Measurements from ENCODE around the gene MPDU1. TPM values are rescaled to one million over a fixed set of nuclear protein-coding genes. Genes with fewer than 3 reads are reported as not detected.

Gene MPDU1
- total and polyA plus RNA-seq, 2 of the 13 experiments (the other 11 are each of a cell fraction or from before 2014, with no cell fraction given): 112 to 167 TPM

DNA sequence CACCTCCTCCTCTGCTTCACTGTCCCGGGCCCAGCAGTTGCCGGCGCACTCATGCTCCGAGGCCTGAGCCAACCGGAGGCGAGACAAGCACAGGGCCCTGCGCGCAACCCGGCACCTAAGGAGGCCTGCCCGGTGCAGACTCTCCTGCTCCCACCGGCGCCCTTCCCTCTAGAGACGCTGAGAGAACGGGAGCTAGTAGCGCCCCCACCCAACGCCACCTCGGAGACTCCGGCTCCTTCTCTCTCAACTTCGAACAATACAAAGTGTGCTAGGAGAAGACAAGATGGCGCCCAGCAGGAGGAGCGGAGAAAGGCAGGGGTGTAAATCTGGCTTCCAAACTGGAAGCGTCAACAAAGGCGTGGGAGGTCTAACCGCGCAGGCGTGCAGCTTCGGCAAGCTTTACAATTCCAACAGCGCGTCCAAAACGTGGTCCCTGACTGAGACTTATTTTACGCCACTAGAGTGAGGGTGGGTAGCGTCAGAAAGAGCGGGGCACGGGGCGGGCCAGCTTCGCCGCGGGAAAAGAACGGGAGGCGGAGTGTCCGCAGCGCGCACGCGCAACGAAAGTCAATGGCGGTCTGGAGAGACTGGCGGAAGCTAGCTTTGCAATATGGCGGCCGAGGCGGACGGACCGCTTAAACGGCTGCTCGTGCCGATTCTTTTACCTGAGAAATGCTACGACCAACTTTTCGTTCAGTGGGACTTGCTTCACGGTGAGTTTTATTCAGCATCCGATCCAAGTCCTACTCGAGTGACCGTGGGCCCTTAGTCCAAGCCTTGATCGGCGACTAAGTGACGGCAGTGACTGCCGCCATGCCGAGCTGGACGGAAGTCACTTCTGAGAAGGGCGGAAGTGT is at the start of gene MPDU1 (continued):
- TF ChIP-seq CENPT (CRISPR knock-in tag; IDR thresholded peaks at IDR 0.05; ENCODE audit: low read depth) (peak; percentile 18; the same call in 1 of the 2 replicates), BRD4 (CRISPR knock-in tag; IDR thresholded peaks at IDR 0.05) (peak; percentile 93), ARNT (IDR thresholded peaks at IDR 0.05) (no peak), ZMYM4 (CRISPR knock-in tag; IDR thresholded peaks at IDR 0.05) (peak; percentile 60; the same call in 1 of the 2 replicates), ATM (IDR thresholded peaks at IDR 0.05; ENCODE audit: borderline replicate concordance) (no peak), ZNF567 (CRISPR knock-in tag; IDR thresholded peaks at IDR 0.05; ENCODE audit: borderline replicate concordance) (no peak), E2F5 (CRISPR knock-in tag; conservative IDR thresholded peaks at IDR 0.05) (peak; percentile 90; the same call in 1 of the 2 replicates), ZFP37 (CRISPR knock-in tag; IDR thresholded peaks at IDR 0.05; ENCODE audit: borderline replicate concordance) (peak; percentile 77), NFIB (CRISPR knock-in tag; IDR thresholded peaks at IDR 0.05; ENCODE audit: borderline replicate concordance) (no peak), ZFAT (CRISPR knock-in tag; conservative IDR thresholded peaks at IDR 0.05) (no peak), SAP130 (CRISPR knock-in tag; IDR thresholded peaks at IDR 0.05; ENCODE audit: low read depth) (peak; percentile 78), ZNF770 (CRISPR knock-in tag; IDR thresholded peaks at IDR 0.05) (0 out of 2 replicates have a peak, but pooled peaks have one; percentile 7), CENPX (CRISPR knock-in tag; IDR thresholded peaks at IDR 0.05) (no peak)
- TF ChIP-seq, protein P1, sequence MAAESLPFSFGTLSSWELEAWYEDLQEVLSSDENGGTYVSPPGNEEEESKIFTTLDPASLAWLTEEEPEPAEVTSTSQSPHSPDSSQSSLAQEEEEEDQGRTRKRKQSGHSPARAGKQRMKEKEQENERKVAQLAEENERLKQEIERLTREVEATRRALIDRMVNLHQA (CRISPR knock-in tag; IDR thresholded peaks at IDR 0.05): no peak
- TF ChIP-seq, protein P2, sequence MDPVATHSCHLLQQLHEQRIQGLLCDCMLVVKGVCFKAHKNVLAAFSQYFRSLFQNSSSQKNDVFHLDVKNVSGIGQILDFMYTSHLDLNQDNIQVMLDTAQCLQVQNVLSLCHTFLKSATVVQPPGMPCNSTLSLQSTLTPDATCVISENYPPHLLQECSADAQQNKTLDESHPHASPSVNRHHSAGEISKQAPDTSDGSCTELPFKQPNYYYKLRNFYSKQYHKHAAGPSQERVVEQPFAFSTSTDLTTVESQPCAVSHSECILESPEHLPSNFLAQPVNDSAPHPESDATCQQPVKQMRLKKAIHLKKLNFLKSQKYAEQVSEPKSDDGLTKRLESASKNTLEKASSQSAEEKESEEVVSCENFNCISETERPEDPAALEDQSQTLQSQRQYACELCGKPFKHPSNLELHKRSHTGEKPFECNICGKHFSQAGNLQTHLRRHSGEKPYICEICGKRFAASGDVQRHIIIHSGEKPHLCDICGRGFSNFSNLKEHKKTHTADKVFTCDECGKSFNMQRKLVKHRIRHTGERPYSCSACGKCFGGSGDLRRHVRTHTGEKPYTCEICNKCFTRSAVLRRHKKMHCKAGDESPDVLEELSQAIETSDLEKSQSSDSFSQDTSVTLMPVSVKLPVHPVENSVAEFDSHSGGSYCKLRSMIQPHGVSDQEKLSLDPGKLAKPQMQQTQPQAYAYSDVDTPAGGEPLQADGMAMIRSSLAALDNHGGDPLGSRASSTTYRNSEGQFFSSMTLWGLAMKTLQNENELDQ (CRISPR knock-in tag; IDR thresholded peaks at IDR 0.05; ENCODE audit: borderline replicate concordance): 0 out of 2 replicates have a peak, but pooled peaks have one; percentile 41
- TF ChIP-seq, protein P3, sequence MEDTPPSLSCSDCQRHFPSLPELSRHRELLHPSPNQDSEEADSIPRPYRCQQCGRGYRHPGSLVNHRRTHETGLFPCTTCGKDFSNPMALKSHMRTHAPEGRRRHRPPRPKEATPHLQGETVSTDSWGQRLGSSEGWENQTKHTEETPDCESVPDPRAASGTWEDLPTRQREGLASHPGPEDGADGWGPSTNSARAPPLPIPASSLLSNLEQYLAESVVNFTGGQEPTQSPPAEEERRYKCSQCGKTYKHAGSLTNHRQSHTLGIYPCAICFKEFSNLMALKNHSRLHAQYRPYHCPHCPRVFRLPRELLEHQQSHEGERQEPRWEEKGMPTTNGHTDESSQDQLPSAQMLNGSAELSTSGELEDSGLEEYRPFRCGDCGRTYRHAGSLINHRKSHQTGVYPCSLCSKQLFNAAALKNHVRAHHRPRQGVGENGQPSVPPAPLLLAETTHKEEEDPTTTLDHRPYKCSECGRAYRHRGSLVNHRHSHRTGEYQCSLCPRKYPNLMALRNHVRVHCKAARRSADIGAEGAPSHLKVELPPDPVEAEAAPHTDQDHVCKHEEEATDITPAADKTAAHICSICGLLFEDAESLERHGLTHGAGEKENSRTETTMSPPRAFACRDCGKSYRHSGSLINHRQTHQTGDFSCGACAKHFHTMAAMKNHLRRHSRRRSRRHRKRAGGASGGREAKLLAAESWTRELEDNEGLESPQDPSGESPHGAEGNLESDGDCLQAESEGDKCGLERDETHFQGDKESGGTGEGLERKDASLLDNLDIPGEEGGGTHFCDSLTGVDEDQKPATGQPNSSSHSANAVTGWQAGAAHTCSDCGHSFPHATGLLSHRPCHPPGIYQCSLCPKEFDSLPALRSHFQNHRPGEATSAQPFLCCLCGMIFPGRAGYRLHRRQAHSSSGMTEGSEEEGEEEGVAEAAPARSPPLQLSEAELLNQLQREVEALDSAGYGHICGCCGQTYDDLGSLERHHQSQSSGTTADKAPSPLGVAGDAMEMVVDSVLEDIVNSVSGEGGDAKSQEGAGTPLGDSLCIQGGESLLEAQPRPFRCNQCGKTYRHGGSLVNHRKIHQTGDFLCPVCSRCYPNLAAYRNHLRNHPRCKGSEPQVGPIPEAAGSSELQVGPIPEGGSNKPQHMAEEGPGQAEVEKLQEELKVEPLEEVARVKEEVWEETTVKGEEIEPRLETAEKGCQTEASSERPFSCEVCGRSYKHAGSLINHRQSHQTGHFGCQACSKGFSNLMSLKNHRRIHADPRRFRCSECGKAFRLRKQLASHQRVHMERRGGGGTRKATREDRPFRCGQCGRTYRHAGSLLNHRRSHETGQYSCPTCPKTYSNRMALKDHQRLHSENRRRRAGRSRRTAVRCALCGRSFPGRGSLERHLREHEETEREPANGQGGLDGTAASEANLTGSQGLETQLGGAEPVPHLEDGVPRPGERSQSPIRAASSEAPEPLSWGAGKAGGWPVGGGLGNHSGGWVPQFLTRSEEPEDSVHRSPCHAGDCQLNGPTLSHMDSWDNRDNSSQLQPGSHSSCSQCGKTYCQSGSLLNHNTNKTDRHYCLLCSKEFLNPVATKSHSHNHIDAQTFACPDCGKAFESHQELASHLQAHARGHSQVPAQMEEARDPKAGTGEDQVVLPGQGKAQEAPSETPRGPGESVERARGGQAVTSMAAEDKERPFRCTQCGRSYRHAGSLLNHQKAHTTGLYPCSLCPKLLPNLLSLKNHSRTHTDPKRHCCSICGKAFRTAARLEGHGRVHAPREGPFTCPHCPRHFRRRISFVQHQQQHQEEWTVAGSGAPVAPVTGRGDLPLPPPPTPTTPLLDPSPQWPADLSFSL (CRISPR knock-in tag; IDR thresholded peaks at IDR 0.05): no peak

Data from HepG2 (cell line).